Loucy (cell line): ENCODE data around the gene KRT10.

Source experiments
- H2AFZ ChIP-seq: fragments of 200-600 bp; sonication (generic); 2 replicates; pipeline ENCODE4 v1.6.0; 2016; ENCODE audit warnings: antibody characterized with exemption, mild to moderate bottlenecking, low read length, moderate library complexity
- H3F3A ChIP-seq: fragments of 200-600 bp; 2 replicates; pipeline ENCODE4 v1.6.0; 2016; ENCODE audit warnings: antibody characterized with exemption, low read depth, mild to moderate bottlenecking
- H3K27me3 ChIP-seq: fragments of 200-600 bp; sonication (generic); 2 replicates; pipeline ENCODE4 v1.6.1; 2014; ENCODE audit warnings: low read length, mild to moderate bottlenecking; ENCODE audit not compliant: insufficient read depth, poor library complexity, severe bottlenecking
- H3K36me3 ChIP-seq: fragments of 200-600 bp; sonication (generic); 2 replicates; pipeline ENCODE4 v1.6.1; 2016; ENCODE audit warnings: low read length; ENCODE audit not compliant: insufficient read depth
- H3K4me1 ChIP-seq: fragments of 200-600 bp; sonication (generic); 2 replicates; pipeline ENCODE4 v1.5.1; 2014; ENCODE audit warnings: low read length, mild to moderate bottlenecking; ENCODE audit not compliant: insufficient read depth, poor library complexity, severe bottlenecking
- H3K4me2 ChIP-seq: fragments of 200-600 bp; sonication (generic); 2 replicates; pipeline ENCODE4 v1.6.0; 2014; ENCODE audit warnings: antibody characterized with exemption, low read length, low read depth, mild to moderate bottlenecking; ENCODE audit not compliant: poor library complexity, severe bottlenecking
- H3K4me3 ChIP-seq: fragments of 200-600 bp; sonication (generic); 2 replicates; pipeline ENCODE4 v1.5.1; 2014; ENCODE audit warnings: low read length, mild to moderate bottlenecking, mixed read lengths; ENCODE audit not compliant: poor library complexity, severe bottlenecking
- H3K79me2 ChIP-seq: fragments of 200-600 bp; sonication (generic); 2 replicates; pipeline ENCODE4 v1.6.1; 2014; ENCODE audit warnings: low read length; ENCODE audit not compliant: insufficient read depth
- H3K9ac ChIP-seq: fragments of 200-600 bp; sonication (generic); 2 replicates; pipeline ENCODE4 v1.6.0; 2014; ENCODE audit warnings: mild to moderate bottlenecking, low read depth, low read length, moderate library complexity; ENCODE audit not compliant: poor library complexity, severe bottlenecking
- H3K9me2 ChIP-seq: fragments of 200-600 bp; sonication (generic); replicated peaks from 2 replicates; pipeline ENCODE4 v1.6.1; 2016; ENCODE audit warnings: low read depth, low read length, mixed read lengths
- H3K9me3 ChIP-seq: fragments of 200-600 bp; sonication (generic); 2 replicates; pipeline ENCODE4 v1.6.1; 2014; ENCODE audit warnings: mild to moderate bottlenecking, antibody characterized with exemption, low read length, low read depth; ENCODE audit not compliant: insufficient read depth
- H4K20me1 ChIP-seq: fragments of 200-600 bp; sonication (generic); 2 replicates; pipeline ENCODE4 v1.6.0; 2014; ENCODE audit warnings: antibody characterized with exemption, low read length, mild to moderate bottlenecking; ENCODE audit not compliant: insufficient read depth, poor library complexity, severe bottlenecking
- CTCF ChIP-seq: fragments of 200-600 bp; sonication (generic); conservative IDR thresholded peaks from 2 replicates; pipeline ENCODE4 v1.5.1; 2014; ENCODE audit warnings: mild to moderate bottlenecking, antibody characterized with exemption, low read length
- EZH2phosphoT487 ChIP-seq: fragments of 200-600 bp; IDR thresholded peaks from 2 replicates; pipeline ENCODE4 v1.6.1; 2018; ENCODE audit warnings: antibody characterized with exemption, mild to moderate bottlenecking, moderate library complexity, borderline replicate concordance

The KRT10 gene

GRCh38 chr17:40777971-40778370 lies 44.4 kb downstream of the KRT10 start:
- no peak overlapping the region for H2AFZ ChIP-seq
- H3K9me2 ChIP-seq: no peaks in the 10 kb centered on the region
- peak overlapping the region; percentile 66 for H3K4me3 ChIP-seq
- no peaks in the 10 kb centered on the region for H3K79me2 ChIP-seq
- H3K36me3 ChIP-seq: no peaks in the 10 kb centered on the region
- no peaks in the 10 kb centered on the region for H3K9me3 ChIP-seq
- peak overlapping the region; percentile 73 for H3K4me2 ChIP-seq
- peak overlapping the region; percentile 60 for H3K9ac ChIP-seq
- H3F3A ChIP-seq: 0 out of 2 replicates have a peak, but pooled peaks cover 9% of the 10 kb centered on the region
- TF ChIP-seq EZH2phosphoT487 (no peak), CTCF (no peak)
- peaks cover 34% of the 10 kb centered on the region for H3K4me1 ChIP-seq
- H3K27me3 ChIP-seq: no peaks in the 10 kb centered on the region
- H4K20me1 ChIP-seq: no peaks in the 10 kb centered on the region

- Histone ChIP-seq H3K4me1 (peaks cover 34% of the 10 kb centered on the region), H3K36me3 (no peaks in the 10 kb centered on the region), H3K79me2 (no peaks in the 10 kb centered on the region), H3K27me3 (no peaks in the 10 kb centered on the region), H3K9me2 (no peaks in the 10 kb centered on the region), H4K20me1 (no peaks in the 10 kb centered on the region), H3K9me3 (no peaks in the 10 kb centered on the region), H3K4me2 (peak overlapping the region; percentile 73), H3K4me3 (peak overlapping the region; percentile 40), H3F3A (0 out of 2 replicates have a peak, but pooled peaks cover 9% of the 10 kb centered on the region), H3K9ac (peak overlapping the region; percentile 59), H2AFZ (no peak overlapping the region)
- TF ChIP-seq CTCF (no peak), EZH2phosphoT487 (no peak)
Observed at GRCh38 chr17:40777459-40777858, 45.0 kb downstream of the KRT10 start.

GRCh38 chr17:40775945-40776344 lies 46.5 kb downstream of the KRT10 start:
- TF ChIP-seq EZH2phosphoT487: no peak
- Histone ChIP-seq H2AFZ (0 out of 2 replicates have a peak overlapping the region, but pooled peaks have one; percentile 3), H3K27me3 (no peaks in the 10 kb centered on the region), H3K4me2 (peak overlapping the region; percentile 73), H3K4me3 (no peak overlapping the region), H3K9ac (no peak overlapping the region), H3K79me2 (no peaks in the 10 kb centered on the region), H3K4me1 (peaks cover 34% of the 10 kb centered on the region), H3F3A (0 out of 2 replicates have a peak, but pooled peaks cover 9% of the 10 kb centered on the region), H3K9me3 (no peaks in the 10 kb centered on the region), H3K9me2 (no peaks in the 10 kb centered on the region), H4K20me1 (no peaks in the 10 kb centered on the region), H3K36me3 (no peaks in the 10 kb centered on the region)

GRCh38 chr17:40772101-40772500 lies 50.3 kb downstream of the KRT10 start, which contains the start of gene KRT26:
TSS of gene KRT26 (minus strand) at chr17:40772201. CDS start at chr17:40772113, 88 bp downstream.
- H3K9me3 ChIP-seq: no peaks in the 10 kb centered on the region
- H3K9me2 ChIP-seq: no peaks in the 10 kb centered on the region
- no peak within 1 kb of the TSS for H3K9ac ChIP-seq
- no peaks in the 10 kb centered on the region for H3F3A ChIP-seq
- H2AFZ ChIP-seq: no peak within 1 kb of the TSS
- no peaks in the 10 kb centered on the region for H3K79me2 ChIP-seq
- peaks cover 15% of the 10 kb centered on the region for H3K4me1 ChIP-seq
- H3K4me3 ChIP-seq: no peak within 1 kb of the TSS
- no peak for TF ChIP-seq EZH2phosphoT487
- no peak for TF ChIP-seq CTCF
- H4K20me1 ChIP-seq: no peaks in the 10 kb centered on the region
- no peaks in the 10 kb centered on the region for H3K36me3 ChIP-seq
- no peaks in the 10 kb centered on the region for H3K27me3 ChIP-seq
- no peak within 1 kb of the TSS for H3K4me2 ChIP-seq
